ENCODE results near the gene FETUB. TPM values are rescaled to one million over a fixed set of nuclear protein-coding genes. Genes with fewer than 3 reads are reported as not detected.

The FETUB gene
- total and polyA plus RNA-seq, 2 experiments from 2014 or later, result 5.8 to 7.2 TPM

DNA sequence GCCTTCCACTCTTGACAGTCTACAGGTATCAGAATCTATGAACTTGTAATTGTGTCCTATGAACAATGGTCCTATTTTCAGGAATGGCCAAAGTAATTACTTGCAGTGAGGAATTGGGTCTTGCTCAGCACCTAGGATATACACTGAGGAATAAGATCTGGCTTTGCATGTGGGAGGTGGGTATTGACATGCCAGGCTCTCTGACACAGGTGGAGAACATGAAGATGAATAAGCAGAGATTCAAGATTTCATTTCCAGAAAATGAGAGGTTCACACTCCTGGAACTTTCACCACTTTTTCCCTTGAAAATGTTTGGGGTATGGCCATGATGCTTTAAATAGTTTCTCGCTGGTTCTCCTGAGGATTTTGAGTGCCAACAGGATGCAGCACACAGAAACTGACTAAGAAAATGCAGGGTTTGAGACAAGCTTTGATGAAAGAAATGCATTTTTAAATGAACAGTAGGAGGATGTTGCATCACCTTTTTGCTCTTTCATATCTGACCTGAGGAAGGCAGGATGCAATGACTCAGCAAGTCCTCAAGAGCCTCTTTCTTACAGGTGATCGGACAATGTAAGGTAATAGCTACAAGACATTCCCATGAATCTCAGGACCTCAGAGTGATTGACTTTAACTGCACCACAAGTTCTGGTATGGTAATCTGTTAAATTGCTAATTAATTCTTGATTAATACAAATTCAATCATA is 29.3 kb downstream of the FETUB start:
- Histone ChIP-seq H3K4me3 (no peak overlapping the region), H3K79me2 (no peaks in the 10 kb centered on the region), H3K4me1 (ENCODE audit: insufficient read depth) (no peaks in the 10 kb centered on the region), H3K27me3 (no peaks in the 10 kb centered on the region), H3K4me2 (no peak overlapping the region), H4K20me1 (ENCODE audit: insufficient read depth, poor library complexity, severe bottlenecking) (no peaks in the 10 kb centered on the region), H3K36me3 (replicated peaks; ENCODE audit: insufficient read depth, low read depth) (no peaks in the 10 kb centered on the region), H3K9me2 (replicated peaks; ENCODE audit: insufficient read depth) (no peaks in the 10 kb centered on the region), H2AFZ (no peak overlapping the region), H3K27ac (no peak overlapping the region), H3K9me3 (ENCODE audit: low read depth) (no peaks in the 10 kb centered on the region)
- WGBS (ENCODE audit: low lambda C conversion rate, missing lambda C conversion rate), result 80% methylated on average over 2 of the region's 2 CpGs
- DNase-seq (ENCODE audit: low spot score), result no peak
- TF ChIP-seq EZH2 (IDR thresholded peaks at IDR 0.05; ENCODE audit: borderline replicate concordance) (no peak), CTCF (IDR thresholded peaks at IDR 0.05; ENCODE audit: poor library complexity) (no peak), EZH2phosphoT487 (IDR thresholded peaks at IDR 0.05; ENCODE audit: low read depth, severe bottlenecking, unreplicated experiment) (no peak)

DNA sequence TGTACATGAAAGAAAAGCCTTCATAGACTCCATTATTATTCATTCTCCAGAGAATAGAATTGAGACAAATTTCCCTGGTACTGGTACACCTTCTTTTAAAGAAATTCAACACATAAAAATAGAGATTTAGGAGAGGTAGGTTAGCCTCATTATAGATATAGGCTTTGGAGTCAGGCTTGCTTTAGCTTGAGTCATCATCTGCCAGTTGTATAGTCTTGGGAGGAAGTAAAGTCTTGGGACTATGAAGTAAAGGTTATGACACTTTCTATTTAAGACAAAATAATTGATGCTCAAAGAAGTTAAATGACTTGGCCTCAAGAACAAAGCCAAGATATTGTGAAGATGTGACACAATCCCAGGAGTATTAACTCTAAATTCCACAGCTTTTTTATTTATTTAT is 30.0 kb downstream of the FETUB start:
- Histone ChIP-seq H3K79me2 (no peaks in the 10 kb centered on the region), H3K36me3 (replicated peaks; ENCODE audit: insufficient read depth, low read depth) (no peaks in the 10 kb centered on the region), H3K4me2 (no peak overlapping the region), H3K4me3 (no peak overlapping the region), H4K20me1 (ENCODE audit: insufficient read depth, poor library complexity, severe bottlenecking) (no peaks in the 10 kb centered on the region), H3K4me1 (ENCODE audit: insufficient read depth) (no peaks in the 10 kb centered on the region), H3K9me2 (replicated peaks; ENCODE audit: insufficient read depth) (no peaks in the 10 kb centered on the region), H3K9me3 (ENCODE audit: low read depth) (no peaks in the 10 kb centered on the region), H3K27me3 (no peaks in the 10 kb centered on the region), H3K27ac (no peak overlapping the region), H2AFZ (no peak overlapping the region)
- DNase-seq (ENCODE audit: low spot score), result no peak
- TF ChIP-seq CTCF (IDR thresholded peaks at IDR 0.05; ENCODE audit: poor library complexity) (no peak), EZH2phosphoT487 (IDR thresholded peaks at IDR 0.05; ENCODE audit: low read depth, severe bottlenecking, unreplicated experiment) (no peak), EZH2 (IDR thresholded peaks at IDR 0.05; ENCODE audit: borderline replicate concordance) (no peak)

- no peak overlapping the region for H3K4me2 ChIP-seq
- no peak for DNase-seq (ENCODE audit: low spot score)
- H3K36me3 ChIP-seq (replicated peaks; ENCODE audit: insufficient read depth, low read depth), result no peaks in the 10 kb centered on the region
- WGBS (ENCODE audit: low lambda C conversion rate, missing lambda C conversion rate), result 96% methylated on average over 3 of the region's 3 CpGs
- H2AFZ ChIP-seq, result no peak overlapping the region
- no peaks in the 10 kb centered on the region for H3K79me2 ChIP-seq
- TF ChIP-seq EZH2 (IDR thresholded peaks at IDR 0.05; ENCODE audit: borderline replicate concordance) (no peak), EZH2phosphoT487 (IDR thresholded peaks at IDR 0.05; ENCODE audit: low read depth, severe bottlenecking, unreplicated experiment) (no peak), CTCF (IDR thresholded peaks at IDR 0.05; ENCODE audit: poor library complexity) (no peak)
- no peak overlapping the region for H3K4me3 ChIP-seq
- no peaks in the 10 kb centered on the region for H3K9me3 ChIP-seq (ENCODE audit: low read depth)
- H3K27ac ChIP-seq, result no peak overlapping the region
- H3K4me1 ChIP-seq (ENCODE audit: insufficient read depth), result no peaks in the 10 kb centered on the region
- H3K9me2 ChIP-seq (replicated peaks; ENCODE audit: insufficient read depth), result no peaks in the 10 kb centered on the region
- no peaks in the 10 kb centered on the region for H3K27me3 ChIP-seq
- H4K20me1 ChIP-seq (ENCODE audit: insufficient read depth, poor library complexity, severe bottlenecking), result no peaks in the 10 kb centered on the region
Measured at GRCh38 chr3:186671051-186671450, 30.9 kb downstream of the FETUB start.
